ENCODE data around the gene DGKI.

DGKI gene

GRCh38 chr7:137546009-137546408 is 300.8 kb downstream of the DGKI start:
- POLR2A ChIA-PET: no interaction called here
- H3K9me3 ChIP-seq (ENCODE audit: control insufficient read depth, insufficient read depth, low read depth, low read length): no peaks in the 10 kb centered on the region
- CTCF ChIA-PET: interaction anchor here (0.6 kb wide), 1 partner anchor 46 kb away, joined by 4 read pairs; no protein-coding TSS in a partner anchor
- no peak overlapping the region for H3K4me3 ChIP-seq (ENCODE audit: low read depth, low read length)
- H3K27ac ChIP-seq (ENCODE audit: extremely low read depth, low read depth, low read length): no peak overlapping the region
- TF ChIP-seq ZNF449 (tag by site-specific recombination; IDR thresholded peaks at IDR 0.05): no peak
- no peak for TF ChIP-seq ZBTB6 (tag by site-specific recombination; IDR thresholded peaks at IDR 0.05)
- TF ChIP-seq ZNF639 (tag by site-specific recombination; IDR thresholded peaks at IDR 0.05): no peak
- no peak for TF ChIP-seq ZNF510 (tag by site-specific recombination; IDR thresholded peaks at IDR 0.05; ENCODE audit: insufficient replicate concordance)
- no peak for TF ChIP-seq ZNF138 (tag by site-specific recombination; IDR thresholded peaks at IDR 0.05; ENCODE audit: borderline replicate concordance)
- no peak for TF ChIP-seq GLIS1 (tag by site-specific recombination; IDR thresholded peaks at IDR 0.05)
- TF ChIP-seq PRDM1 (tag by site-specific recombination; IDR thresholded peaks at IDR 0.05): no peak
- TF ChIP-seq ZSCAN5A (tag by site-specific recombination; IDR thresholded peaks at IDR 0.05): no peak
- TF ChIP-seq ZNF280C (tag by site-specific recombination; IDR thresholded peaks at IDR 0.05): no peak
- TF ChIP-seq RBAK (tag by site-specific recombination; IDR thresholded peaks at IDR 0.05): no peak
- TF ChIP-seq SCRT1 (tag by site-specific recombination; IDR thresholded peaks at IDR 0.05; ENCODE audit: borderline replicate concordance): no peak
- no peaks in the 10 kb centered on the region for H3K4me1 ChIP-seq (ENCODE audit: control insufficient read depth, insufficient read depth, low read length)
- no peaks in the 10 kb centered on the region for H3K36me3 ChIP-seq (ENCODE audit: control insufficient read depth in 2 of 2, insufficient read depth in 1 of 2, low read length in 2 of 2)

- no peaks in the 10 kb centered on the region for H3K4me1 ChIP-seq (ENCODE audit: control insufficient read depth, insufficient read depth, low read length)
- no peaks in the 10 kb centered on the region for H3K36me3 ChIP-seq (ENCODE audit: control insufficient read depth in 2 of 2, insufficient read depth in 1 of 2, low read length in 2 of 2)
- no peak for TF ChIP-seq ZNF658 (tag by site-specific recombination; IDR thresholded peaks at IDR 0.05)
- TF ChIP-seq SCRT2 (tag by site-specific recombination; IDR thresholded peaks at IDR 0.05): no peak
- no peak for TF ChIP-seq KLF10 (tag by site-specific recombination; IDR thresholded peaks at IDR 0.05)
- no peak for TF ChIP-seq MYNN (tag by site-specific recombination; IDR thresholded peaks at IDR 0.05; ENCODE audit: borderline replicate concordance)
- no peak for TF ChIP-seq ZNF266 (tag by site-specific recombination; IDR thresholded peaks at IDR 0.05; ENCODE audit: low read depth)
- TF ChIP-seq ZNF76 (tag by site-specific recombination; IDR thresholded peaks at IDR 0.05; ENCODE audit: borderline replicate concordance, low read depth): no peak
- TF ChIP-seq OSR2 (tag by site-specific recombination; IDR thresholded peaks at IDR 0.05): no peak
- TF ChIP-seq ZNF37A (tag by site-specific recombination; IDR thresholded peaks at IDR 0.05): no peak
- TF ChIP-seq ZNF114 (tag by site-specific recombination; IDR thresholded peaks at IDR 0.05): no peak
- TF ChIP-seq ZNF404 (tag by site-specific recombination; IDR thresholded peaks at IDR 0.05): no peak
- TF ChIP-seq ZNF664 (tag by site-specific recombination; IDR thresholded peaks at IDR 0.05): no peak
- no peak for TF ChIP-seq ZSCAN4 (tag by site-specific recombination; IDR thresholded peaks at IDR 0.05)
- no peak for TF ChIP-seq ZBTB48 (tag by site-specific recombination; IDR thresholded peaks at IDR 0.05)
- TF ChIP-seq ZNF621 (tag by site-specific recombination; IDR thresholded peaks at IDR 0.05): no peak
- no peak for TF ChIP-seq ZNF791 (tag by site-specific recombination; IDR thresholded peaks at IDR 0.05)
- TF ChIP-seq RBAK (tag by site-specific recombination; IDR thresholded peaks at IDR 0.05): no peak
- ChIA-PET CTCF (interaction anchor here (0.6 kb wide), 1 partner anchor 46 kb away, joined by 4 read pairs; no protein-coding TSS in a partner anchor), POLR2A (no interaction called here)
- no peak overlapping the region for H3K4me3 ChIP-seq (ENCODE audit: low read depth, low read length)
- no peak overlapping the region for H3K27ac ChIP-seq (ENCODE audit: extremely low read depth, low read depth, low read length)
- no peaks in the 10 kb centered on the region for H3K9me3 ChIP-seq (ENCODE audit: control insufficient read depth, insufficient read depth, low read depth, low read length)
Measured at GRCh38 chr7:137545059-137545716, 301.6 kb downstream of the DGKI start.
